GM18861 (cell line): ENCODE results near the gene MRPL28.
"Not testable (repeated sequence)": the region's sequence is repeated elsewhere in the genome, so short reads cannot be mapped to it uniquely, and the experiment has no call there.

ENCODE experiments used
- ATAC-seq: cut with Tn5 transposase; IDR thresholded peaks from one replicate; pipeline ENCODE4 v1.9.1; 2021; ENCODE audit not compliant: unreplicated experiment

The MRPL28 gene

DNA sequence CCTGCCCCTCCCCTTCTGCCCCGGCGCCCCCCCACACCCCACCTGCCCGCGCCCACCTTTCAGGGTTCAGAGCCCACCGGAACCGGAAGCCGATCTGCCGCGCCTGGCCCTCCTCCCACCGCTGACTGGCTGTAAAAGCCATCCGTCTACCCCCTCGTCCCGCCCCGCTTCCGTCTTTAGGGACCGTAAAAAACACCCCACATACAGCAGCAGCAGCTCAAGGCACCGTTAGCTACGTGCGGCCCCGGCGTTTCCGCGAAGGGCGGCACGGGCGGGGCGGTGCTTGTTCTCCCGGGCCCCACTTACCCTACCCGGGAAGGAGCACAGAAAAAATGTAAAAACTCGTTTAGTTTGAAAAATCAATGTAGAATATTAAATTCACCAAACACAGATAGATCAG is at the start of gene MRPL28:
MRPL28 (minus strand) TSS at position 96 of the 400 bp plus-strand sequence. CDS start 320 bp downstream, outside the sequence.
- ATAC-seq, result peak; percentile 65

DNA sequence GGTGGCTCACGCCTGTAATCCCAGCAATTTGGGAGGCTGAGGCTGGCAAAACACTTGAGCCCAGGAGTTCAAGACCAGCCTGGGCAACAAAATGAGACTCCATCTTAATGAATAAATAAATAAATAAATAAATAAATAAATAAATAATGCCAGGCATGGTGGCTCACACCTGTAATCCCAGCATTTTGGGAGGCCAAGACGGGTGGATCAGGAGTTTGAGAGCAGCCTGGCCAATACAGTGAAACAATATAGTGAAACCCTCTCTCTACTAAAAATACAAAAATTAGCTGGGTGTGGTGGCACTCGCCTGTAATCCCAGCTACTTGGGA is 44.8 kb upstream of the MRPL28 start:
- not testable (repeated sequence) for ATAC-seq

DNA sequence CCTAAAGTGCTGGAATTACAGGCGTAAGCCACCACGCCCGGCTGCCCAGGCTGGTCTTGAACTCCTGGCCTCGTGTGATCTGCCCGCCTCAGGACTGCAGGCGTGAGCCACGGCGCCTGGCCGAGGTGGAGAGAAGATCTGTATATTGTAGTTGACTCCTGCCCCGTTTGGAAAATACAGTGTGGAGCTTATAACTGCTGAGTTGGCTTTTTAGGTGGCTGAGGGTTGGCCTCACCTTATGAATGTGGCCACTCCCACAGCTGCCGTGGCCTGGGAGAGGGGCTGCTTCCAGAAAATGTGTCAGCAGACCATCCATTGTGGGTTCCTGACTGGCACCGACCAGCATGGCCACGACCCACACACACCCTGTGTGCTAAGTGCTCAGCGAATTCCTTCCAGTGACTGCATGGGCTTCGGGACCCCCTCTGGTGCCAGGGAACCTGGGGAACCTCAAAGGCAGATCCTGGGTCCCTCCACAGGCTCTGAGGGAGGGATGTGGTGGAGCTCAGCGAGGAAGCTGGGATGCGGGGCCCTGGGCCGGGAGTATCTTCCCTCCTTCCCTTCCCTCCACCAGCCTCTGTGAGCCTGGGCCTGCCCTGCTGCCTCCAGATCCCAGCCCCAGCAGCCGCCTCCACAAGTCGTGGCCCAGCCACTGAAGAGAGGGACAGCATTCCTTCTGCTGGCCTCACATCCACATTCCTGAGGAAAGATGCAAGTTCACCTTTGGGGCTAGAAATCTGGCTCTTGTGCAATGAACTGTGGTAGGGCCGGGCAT is 44.2 kb upstream of the MRPL28 start:
- no peak for ATAC-seq

DNA sequence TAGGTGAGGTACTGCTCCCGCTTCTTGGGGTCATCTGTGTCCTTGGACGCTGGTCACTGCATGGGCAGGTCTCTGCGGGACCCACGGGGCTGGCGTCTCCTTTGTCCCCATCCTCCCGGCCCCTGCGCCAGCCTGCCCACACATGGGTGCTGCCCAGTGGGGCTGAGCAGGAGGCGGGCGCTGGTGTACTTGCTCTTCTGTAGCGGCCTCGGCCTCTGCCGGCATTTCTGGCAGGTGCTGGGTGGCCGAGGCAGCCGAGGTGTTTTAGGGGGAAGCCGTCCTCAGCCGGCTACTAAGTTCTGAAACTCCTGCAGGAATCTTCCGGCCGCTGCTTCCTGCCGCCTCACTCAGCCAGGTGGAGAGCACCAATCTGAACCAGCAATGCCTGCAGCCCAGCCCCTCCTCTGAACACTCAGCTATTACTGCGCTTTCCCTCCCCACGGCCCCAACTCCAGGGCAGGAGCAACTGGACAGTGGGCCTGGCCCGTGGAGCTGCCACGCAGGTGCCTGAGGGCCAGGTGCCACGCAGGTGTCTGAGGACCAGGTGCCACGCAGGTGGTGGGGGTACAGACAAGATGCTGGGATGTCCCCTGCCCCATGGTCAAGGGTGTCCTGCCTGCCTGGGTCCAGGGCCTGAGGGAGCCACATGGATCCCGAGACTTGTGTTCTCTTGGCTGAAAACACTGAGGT is 41.4 kb upstream of the MRPL28 start:
- ATAC-seq, result no peak

DNA sequence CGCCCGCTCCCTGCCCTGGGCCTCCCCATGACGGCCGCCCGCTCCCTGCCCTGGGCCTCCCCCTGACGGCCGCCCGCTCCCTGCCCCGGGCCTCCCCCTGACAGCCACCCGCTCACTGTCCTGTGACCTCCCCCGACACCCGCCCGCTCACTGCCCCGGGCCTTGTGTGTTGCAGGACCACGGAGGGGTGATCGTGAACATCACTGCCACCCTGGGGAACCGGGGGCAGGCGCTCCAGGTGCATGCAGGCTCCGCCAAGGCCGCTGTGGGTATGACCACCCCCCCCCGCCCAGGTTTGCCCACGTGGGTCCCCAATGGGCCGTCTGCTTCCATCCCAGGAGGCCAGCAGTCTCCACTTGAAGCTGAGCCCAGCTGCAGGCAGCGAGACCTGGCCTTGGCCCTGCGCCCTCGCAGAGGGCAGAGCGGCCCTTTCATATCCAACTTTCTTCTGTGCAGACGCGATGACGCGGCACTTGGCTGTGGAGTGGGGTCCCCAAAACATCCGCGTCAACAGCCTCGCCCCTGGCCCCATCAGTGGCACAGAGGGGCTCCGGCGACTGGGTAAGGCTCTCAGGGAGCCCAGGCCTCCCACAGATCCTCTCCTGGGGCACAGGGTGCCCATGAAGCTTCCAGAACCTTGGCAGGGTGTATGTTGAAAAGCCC is 40.3 kb upstream of the MRPL28 start:
- ATAC-seq, result no peak

DNA sequence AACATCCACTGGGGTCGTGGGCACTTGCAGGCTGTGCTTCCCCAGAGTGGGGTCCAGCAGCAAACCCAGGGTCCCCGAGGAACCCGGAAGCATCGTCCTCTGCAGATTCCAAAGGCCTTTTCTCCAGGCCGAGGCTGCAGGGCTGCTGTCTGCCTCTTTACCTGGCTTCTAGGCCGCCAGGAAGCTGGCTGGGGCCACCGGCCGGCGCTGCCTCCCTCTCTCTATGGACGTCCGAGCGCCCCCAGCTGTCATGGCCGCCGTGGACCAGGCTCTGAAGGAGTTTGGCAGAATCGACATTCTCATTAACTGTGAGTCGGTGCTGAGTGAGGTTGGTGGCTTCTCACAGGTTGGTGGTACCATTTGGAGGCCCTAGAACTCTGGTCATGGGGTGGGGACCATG is 36.9 kb upstream of the MRPL28 start:
- no peak for ATAC-seq

DNA sequence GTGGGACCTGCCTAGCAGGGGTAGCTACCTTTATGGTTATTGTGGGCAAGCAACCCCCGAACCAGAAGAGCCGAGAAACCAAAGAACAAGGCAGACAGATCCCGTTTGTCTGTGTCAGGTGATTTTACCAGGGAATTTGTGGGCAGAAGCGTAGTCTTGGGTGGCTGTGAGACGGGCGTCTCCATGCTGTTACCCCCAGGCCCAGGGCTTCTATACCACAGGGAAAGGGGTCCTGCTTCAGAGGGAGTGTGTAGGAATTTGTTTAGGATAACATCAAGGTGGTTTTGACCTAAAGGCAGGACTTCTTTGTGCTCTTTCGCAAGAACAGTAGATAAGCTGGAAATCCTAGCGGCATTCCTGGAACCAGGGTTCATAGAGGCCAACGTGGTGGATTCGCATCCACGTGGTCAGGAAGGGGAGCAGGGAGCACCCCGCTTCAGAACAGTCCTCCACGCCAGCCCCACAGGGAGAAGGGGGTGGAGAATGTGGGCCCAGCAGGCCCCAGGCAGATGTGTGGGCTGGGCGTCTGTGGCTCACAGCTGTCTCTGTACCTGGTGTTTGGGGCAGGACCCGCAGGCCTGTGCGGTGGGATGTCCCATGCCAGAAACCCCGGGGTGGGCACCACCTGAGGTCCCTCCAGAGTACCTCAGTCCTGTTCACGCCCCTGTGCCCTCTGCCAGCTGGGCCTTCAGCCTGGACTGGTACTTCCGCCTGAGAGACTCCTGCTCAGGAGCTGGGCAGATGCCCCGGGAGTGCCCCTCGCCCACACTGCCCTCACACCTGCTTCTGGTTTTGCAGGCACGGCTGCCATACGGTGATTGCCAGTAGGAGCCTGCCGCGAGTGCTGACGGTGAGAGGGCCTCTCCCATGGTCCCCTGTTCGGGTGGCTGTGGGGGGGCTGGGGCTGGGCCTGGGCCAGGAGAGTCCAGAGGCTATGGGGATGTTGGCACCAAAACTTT is 35.5 kb upstream of the MRPL28 start:
- ATAC-seq, result no peak

DNA sequence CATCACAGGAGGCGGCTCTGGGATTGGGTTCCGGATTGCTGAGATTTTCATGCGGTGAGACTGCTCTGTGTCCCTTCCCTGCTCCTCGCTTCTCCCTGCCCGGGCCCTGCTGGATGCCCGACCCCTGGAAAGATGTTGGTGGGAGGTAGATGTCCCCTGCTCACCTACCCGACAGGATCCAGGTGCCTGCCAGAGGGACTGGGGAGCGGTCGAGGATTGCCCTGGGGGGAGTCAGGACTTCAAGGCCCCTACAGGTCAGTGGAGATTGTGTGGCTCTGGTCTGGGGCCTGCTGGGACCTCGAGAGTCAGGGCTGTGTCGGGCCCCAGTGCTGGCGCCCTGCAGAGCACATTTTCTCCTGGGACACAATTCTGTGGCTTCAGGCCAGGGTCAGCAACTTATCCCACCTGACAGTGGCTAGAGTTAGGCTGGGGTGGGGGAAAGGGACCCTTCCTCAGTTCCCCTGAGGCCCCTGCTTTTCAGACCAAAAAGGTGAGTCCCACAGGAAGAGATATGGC is 34.7 kb upstream of the MRPL28 start:
- no peak for ATAC-seq

DNA sequence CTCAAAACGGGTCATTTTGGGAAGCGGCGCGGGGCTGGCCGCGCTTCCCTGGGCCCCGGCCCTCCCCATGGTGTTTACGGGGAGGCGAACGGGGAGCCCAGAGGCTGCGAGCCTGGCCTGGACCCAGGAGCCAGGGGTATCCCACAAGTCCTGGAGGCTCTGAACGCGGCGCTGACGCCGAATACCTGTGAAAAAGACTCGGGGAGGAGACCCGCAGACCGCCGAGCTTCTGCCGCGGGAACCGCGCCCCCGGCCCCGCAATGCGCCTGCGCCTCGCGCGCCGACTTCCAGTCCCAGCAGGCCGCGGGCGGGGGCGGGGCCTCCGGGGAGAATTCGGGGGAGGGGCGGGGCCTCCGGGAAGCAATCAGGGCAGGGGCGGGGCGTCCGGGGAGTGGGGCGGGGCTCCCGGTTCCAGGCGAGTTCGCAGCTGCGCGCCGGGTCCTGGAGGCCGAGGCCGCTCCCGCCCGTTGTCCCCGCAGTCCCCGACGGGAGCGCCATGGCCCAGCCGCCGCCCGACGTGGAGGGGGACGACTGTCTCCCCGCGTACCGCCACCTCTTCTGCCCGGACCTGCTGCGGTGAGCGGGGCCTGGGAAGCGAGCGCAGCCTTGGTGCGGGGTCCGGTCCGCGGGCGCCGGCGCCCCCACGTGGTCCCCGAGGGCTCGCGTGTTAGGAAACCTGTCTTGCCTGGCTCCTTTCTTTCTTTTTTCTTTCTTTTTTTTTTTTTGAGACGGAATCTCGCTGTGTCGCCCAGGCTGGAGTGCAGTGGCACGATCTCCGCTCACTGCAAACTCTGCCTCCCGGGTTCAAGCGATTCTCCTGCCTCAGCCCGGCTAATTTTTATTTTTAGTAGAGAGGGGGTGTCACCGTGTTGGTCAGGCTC is 31.4 kb upstream of the MRPL28 start, which contains the start of gene DECR2:
DECR2 (plus strand) TSS at position 418 of the 881 bp plus-strand sequence; CDS start at position 497, 79 bp downstream.
- peak; percentile 41 for ATAC-seq

DNA sequence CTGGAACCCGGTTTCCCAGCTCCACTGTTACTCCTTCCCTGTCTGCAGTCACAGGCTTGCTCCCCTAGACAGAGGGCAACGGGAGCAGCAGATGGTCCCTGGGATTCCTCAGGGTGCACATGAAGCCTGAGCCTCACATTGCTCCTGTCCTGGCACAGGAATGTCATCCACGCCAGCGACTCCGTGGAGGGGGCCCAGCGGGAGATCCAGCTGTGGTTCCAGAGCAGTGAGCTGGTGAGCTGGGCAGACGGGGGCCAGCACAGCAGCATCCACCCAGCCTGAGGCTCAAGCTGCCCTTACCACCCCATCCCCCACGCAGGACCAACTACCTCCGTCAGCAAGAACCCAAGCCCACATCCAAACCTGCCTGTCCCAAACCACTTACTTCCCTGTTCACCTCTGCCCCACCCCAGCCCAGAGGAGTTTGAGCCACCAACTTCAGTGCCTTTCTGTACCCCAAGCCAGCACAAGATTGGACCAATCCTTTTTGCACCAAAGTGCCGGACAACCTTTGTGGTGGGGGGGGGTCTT is 29.8 kb upstream of the MRPL28 start:
- ATAC-seq, result no peak

DNA sequence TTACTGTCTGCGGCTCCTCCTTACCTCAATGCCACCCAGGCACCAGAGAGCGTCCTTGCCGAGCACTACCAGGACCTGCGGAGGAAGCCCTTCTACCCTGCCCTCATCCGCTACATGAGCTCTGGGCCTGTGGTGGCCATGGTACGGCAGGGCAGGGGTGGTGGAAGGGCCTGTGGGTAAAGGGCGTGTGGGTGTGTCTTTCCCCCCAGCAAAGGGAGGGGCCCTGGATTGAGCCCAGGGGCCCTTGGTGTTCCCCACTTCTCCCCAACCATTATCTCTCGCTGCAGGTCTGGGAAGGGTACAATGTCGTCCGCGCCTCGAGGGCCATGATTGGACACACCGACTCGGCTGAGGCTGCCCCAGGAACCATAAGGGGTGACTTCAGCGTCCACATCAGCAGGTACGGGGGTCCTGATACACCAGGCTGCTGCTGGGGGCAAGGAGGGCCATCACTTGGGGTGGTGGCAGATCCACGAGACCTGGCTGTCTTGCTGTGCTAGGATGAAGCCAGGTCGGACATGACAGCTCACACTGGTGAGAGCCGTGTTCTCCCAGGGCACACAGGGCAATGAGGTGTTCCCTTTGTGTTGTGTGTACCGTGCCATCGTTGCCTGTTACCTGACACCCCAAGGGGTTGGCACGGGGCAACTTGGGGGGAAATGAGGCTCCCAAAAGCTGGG is 29.1 kb upstream of the MRPL28 start:
- no peak for ATAC-seq

DNA sequence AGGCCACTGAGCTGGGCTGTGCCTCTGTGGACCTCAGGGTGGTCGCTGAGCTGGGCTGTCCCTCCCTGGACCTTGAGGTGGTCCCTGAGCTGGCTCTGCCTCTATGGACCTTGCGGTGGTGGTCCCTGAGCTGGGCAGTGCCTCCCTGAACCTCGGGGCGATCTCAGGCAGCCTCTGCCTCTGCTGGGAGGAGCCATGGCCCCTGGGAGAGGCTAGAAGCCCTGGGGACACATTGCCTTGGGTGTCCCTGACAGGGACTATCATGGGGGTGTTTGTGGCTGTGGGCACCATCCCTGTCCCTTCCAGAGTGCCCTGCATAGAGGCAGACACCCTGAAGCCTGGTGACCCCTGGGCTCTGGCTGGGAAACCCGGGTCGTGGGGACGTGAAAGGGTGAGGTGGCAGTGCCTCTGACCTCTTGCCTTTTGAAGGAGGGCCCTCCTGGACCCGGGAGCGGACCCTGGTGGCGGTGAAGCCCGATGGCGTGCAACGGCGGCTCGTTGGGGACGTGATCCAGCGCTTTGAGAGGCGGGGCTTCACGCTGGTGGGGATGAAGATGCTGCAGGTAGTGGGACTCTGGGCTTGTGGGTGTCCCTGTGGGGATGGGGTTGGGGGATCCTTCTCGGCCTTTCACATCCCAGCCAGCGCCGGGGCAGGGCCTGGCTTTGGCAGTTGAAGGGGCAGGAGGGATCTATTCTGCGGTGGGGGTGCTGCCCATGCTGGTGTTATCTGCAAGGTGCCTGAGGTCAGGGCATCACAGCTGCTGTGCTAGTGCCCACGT is 28.4 kb upstream of the MRPL28 start:
- ATAC-seq, result no peak

DNA sequence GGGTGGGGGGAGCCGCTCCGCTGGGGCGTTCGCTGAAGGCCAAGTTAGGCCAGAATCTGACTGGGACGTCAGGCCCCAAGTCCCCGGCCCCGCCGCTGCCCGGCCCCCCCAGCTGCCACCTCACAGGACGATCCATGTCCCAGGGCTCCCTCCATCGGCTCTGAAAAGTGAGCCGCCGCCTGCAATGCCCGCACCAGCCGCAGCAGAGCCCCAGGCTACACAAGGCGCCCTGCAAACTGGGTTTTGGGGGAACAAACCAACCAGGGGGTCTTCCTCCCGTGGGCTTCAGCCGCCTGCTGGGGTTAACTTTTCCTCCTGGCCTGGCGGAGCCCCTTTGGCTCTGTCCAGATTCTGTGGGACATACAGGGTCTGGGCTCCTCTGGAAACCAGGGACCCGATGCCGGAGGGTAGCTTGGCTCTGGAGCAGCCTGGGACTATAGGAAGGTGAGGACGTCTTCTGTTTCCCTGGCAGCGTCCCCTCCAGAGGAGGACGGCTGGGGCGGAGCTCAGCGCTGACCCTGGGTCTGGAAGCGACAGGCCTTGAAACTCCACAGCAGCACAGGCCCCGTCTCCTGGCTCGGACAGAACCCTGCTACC is 27.5 kb upstream of the MRPL28 start:
- no peak for ATAC-seq

DNA sequence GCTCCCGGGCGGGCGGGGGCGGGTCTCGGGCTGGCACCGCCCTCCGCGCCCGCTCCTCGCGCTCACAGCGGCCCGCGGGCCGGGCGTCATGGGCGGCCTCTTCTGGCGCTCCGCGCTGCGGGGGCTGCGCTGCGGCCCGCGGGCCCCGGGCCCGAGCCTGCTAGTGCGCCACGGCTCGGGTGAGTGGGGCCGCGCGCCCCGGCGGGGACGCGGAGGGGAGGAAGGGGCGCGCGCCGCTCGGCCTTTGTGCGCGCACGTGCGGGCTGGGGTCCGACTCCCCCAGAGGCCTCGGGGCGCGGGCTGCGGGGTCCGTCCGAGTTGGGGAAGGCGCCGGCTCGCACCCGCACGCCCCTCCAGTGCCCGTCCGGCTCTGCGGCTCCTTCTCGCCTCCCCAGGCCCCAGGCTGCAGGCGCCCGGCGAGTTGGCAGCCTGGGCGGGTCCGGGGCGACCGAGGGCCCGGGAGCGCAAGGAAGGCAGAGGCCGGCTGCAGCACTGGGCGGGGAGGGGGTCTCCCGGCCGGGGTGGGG is 26.9 kb upstream of the MRPL28 start, which contains the start of gene NME4:
NME4 (plus strand) TSS at position 65 of the 527 bp plus-strand sequence; CDS start at position 89, 24 bp downstream.
- no peak for ATAC-seq

DNA sequence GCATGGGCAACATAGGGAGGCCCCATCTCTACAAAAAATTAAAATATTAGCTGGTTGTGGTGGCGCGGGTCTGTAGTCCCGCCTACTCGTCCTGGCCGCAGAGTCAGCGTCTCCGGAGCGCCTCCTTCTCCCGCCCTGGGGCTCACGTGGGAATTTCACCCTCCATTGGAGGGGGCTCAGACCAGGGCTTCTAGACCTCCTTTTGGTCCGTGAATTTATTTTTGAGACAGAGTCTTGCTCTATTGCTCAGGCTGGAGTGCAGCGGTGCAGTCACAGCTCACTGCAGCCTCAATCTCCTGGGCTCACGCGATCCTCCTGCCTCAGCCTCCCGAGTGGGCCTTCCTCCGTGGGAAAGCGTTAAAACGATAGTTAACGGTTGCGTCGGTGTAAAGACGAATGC is 26.3 kb upstream of the MRPL28 start:
- no peak for ATAC-seq

DNA sequence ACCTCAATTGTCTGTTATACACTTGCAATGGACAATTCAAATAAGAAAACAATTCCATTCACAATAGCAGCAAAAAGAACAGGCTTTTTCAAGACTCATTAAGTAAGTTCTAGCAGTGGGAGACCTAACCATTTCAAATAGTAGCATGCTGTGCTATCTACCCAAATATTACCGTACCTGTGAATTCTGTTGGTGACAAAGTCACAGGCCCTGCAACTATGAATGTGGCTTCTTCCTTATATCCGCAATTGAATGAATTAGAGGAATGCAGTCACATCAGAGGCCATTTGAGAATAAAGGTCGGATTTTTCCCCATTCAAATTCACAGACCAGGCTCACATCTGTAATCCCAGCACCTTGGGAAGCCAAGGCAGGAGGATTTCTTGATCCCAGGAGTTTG is 25.9 kb upstream of the MRPL28 start:
- no peak for ATAC-seq

DNA sequence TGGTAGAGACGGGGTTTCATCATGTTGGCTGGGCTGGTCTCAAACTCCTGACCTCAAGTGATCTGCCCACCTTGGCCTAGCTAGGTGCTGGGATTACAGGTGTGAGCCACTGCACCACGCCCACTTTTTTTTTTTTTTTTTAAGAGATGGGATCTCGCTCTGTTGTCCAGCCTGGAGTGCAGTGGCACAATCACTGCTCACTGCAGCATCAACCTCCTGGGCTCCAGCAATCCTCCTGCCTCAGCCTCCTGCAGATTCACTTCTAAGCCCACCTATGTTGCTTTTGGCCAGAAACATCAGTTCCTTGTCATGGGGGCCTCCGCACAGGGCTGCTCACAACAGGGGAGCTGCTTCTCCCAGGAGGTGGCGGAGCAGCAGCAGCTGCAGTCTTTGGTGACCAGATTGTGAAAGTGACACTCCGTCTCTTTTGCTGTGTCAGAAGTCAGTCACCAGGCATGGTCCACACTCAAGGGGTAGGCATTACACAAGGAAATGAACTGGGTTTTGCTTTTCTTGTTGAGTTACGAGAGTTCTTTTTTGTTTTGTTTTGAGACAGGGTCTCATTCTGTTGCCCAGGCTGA is 22.2 kb upstream of the MRPL28 start:
- ATAC-seq, result no peak
